ENCODE measurements around the gene IER5L. TPM values are rescaled to one million over a fixed set of nuclear protein-coding genes. Genes with fewer than 3 reads are reported as not detected.
"Not testable (repeated sequence)": the region's sequence is repeated elsewhere in the genome, so short reads cannot be mapped to it uniquely, and the experiment has no call there.

Gene IER5L
- total RNA-seq, 1 donor from 2014 or later, result 36.0 TPM

GRCh38 chr9:129135476-129135875 is 42.6 kb downstream of the IER5L start:
- Mint-ChIP-seq H3K36me3 (ENCODE audit: unreplicated experiment) (peaks cover 4% of the 10 kb centered on the region), H3K27me3 (ENCODE audit: unreplicated experiment) (peaks cover 10% of the 10 kb centered on the region), H3K4me1 (ENCODE audit: low read depth, unreplicated experiment) (peaks cover 34% of the 10 kb centered on the region), H3K9me3 (ENCODE audit: unreplicated experiment) (peaks cover 10% of the 10 kb centered on the region), H3K27ac (ENCODE audit: unreplicated experiment) (no peak overlapping the region), H3K4me3 (ENCODE audit: unreplicated experiment) (no peak overlapping the region)
- no peak for DNase-seq
- TF ChIP-seq CTCF (IDR thresholded peaks at IDR 0.05; ENCODE audit: partially characterized antibody, unreplicated experiment), result no peak

DNA sequence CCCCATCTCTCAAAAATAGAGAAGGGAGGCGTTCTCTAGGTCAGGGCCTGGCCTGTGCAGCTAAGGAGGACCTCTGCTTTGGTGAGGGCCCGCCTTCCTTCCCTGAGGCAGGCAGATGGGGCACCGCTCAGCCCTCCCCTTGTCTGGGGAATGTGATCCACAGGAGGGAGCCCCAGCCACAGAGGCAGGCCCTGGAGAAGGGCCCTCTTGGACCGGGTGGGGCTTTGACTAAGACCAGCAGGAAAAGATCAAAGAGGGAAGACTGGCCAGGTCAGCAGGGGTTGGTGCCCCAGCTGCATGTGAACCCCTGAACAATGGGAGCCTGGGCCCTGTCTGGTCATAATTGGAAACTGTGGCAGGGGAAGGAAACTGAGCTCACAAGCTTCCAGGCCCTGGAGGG is 45.0 kb downstream of the IER5L start:
- peaks cover 19% of the 10 kb centered on the region for H3K4me1 Mint-ChIP-seq (ENCODE audit: low read depth, unreplicated experiment)
- H3K27ac Mint-ChIP-seq (ENCODE audit: unreplicated experiment), result no peak overlapping the region
- peaks cover 4% of the 10 kb centered on the region for H3K9me3 Mint-ChIP-seq (ENCODE audit: unreplicated experiment)
- DNase-seq, result no peak
- no peak overlapping the region for H3K4me3 Mint-ChIP-seq (ENCODE audit: unreplicated experiment)
- TF ChIP-seq CTCF (IDR thresholded peaks at IDR 0.05; ENCODE audit: partially characterized antibody, unreplicated experiment), result no peak
- peaks cover 2% of the 10 kb centered on the region for H3K27me3 Mint-ChIP-seq (ENCODE audit: unreplicated experiment)
- H3K36me3 Mint-ChIP-seq (ENCODE audit: unreplicated experiment), result peaks cover 4% of the 10 kb centered on the region

DNA sequence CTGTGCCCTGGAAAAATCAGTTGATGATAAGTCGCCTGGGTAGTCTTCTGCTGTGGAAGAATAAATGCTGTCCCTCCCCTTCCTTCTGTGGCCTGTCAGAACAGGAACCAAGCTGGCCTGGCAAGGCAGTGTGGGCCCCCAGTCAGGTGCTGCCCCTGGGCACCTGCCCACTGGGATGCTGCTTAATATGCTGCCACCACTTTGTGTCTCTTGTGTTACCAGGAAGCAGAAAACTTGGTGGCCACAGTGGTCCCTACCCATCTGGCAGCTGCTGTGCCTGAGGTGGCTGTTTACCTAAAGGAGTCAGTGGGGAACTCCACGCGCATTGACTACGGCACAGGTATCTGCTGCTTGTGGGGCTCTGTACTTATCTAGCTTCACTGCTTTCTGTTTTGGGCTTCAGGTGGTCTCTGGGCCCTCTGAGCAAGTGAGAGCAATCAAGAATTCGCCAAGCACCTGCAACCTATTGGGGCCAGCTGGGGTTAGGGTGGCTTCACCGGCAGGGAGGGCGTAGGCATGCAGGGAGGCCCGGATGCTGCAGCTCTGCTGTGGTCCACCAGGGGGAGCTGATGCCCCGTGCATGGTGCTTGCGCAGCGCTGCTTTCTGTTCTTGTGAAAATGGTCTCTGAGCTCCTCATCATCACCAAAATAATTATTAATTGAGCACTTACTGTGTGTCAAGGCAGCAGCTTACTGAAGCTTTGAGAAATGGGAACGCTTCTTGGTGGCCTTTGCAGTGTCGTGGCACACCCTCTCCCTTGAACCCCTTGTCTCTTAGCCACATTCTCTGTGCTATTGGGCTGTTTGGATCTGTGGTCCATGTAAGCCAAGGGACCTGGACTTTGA is 46.5 kb downstream of the IER5L start:
- H3K36me3 Mint-ChIP-seq (ENCODE audit: unreplicated experiment), result peaks cover 4% of the 10 kb centered on the region
- peaks cover 2% of the 10 kb centered on the region for H3K27me3 Mint-ChIP-seq (ENCODE audit: unreplicated experiment)
- TF ChIP-seq CTCF (IDR thresholded peaks at IDR 0.05; ENCODE audit: partially characterized antibody, unreplicated experiment), result peak; percentile 94
- peak; percentile 91 for DNase-seq
- no peak overlapping the region for H3K4me3 Mint-ChIP-seq (ENCODE audit: unreplicated experiment)
- H3K4me1 Mint-ChIP-seq (ENCODE audit: low read depth, unreplicated experiment), result peaks cover 23% of the 10 kb centered on the region
- peaks cover 7% of the 10 kb centered on the region for H3K9me3 Mint-ChIP-seq (ENCODE audit: unreplicated experiment)
- no peak overlapping the region for H3K27ac Mint-ChIP-seq (ENCODE audit: unreplicated experiment)

DNA sequence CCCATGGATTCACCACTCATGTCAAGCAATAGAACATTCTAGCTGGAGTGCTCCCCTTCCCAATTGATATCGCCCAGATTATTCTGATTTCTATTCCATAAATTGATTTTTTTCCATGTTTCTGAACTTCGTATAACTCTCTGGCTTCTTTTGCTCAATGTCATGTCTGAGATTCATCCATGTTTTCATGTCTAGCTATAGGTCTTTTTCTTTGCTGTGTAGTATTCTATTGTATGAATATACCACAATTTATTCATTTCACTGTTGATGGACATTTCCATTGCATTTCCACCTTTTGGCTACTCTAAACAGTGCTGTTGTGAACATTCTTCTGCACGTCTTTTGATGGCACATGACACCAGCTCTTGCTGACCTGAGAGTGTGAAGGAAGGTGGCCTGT is 47.3 kb downstream of the IER5L start:
- no peak overlapping the region for H3K4me3 Mint-ChIP-seq (ENCODE audit: unreplicated experiment)

DNA sequence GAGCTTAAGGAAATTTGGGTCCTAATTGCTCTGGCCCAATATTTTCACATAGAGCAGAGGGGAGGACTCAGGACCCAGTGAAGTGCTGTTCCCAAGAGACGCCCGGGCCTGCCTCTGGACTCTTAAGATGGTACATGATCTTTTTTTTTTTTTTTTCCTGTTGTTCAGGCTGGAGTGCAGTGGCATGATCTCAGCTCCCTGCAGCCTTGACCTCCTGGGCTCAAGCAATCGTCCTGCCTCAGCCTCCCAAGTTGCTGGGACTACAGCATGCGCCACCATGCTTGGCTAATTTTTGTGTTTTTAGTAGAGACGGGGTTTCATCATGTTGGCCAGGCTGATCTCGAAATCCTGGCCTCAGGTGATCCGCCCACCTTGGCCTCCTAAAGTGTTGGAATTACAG is 47.8 kb downstream of the IER5L start:
- H3K36me3 Mint-ChIP-seq (ENCODE audit: unreplicated experiment), result not testable (repeated sequence)

More for the DNA sequence above, 47.3 kb downstream of the IER5L start:
- no peak overlapping the region for H3K27ac Mint-ChIP-seq (ENCODE audit: unreplicated experiment)
- H3K4me1 Mint-ChIP-seq (ENCODE audit: low read depth, unreplicated experiment), result peaks cover 27% of the 10 kb centered on the region
- no peak for DNase-seq
- peaks cover 4% of the 10 kb centered on the region for H3K36me3 Mint-ChIP-seq (ENCODE audit: unreplicated experiment)
- peaks cover 7% of the 10 kb centered on the region for H3K9me3 Mint-ChIP-seq (ENCODE audit: unreplicated experiment)
- TF ChIP-seq CTCF (IDR thresholded peaks at IDR 0.05; ENCODE audit: partially characterized antibody, unreplicated experiment), result no peak
- peaks cover 4% of the 10 kb centered on the region for H3K27me3 Mint-ChIP-seq (ENCODE audit: unreplicated experiment)

More for the DNA sequence above, 47.8 kb downstream of the IER5L start:
- H3K4me1 Mint-ChIP-seq (ENCODE audit: low read depth, unreplicated experiment), result peaks cover 27% of the 10 kb centered on the region
- H3K9me3 Mint-ChIP-seq (ENCODE audit: unreplicated experiment); H3K4me3 Mint-ChIP-seq (ENCODE audit: unreplicated experiment); DNase-seq; H3K27me3 Mint-ChIP-seq (ENCODE audit: unreplicated experiment); H3K27ac Mint-ChIP-seq (ENCODE audit: unreplicated experiment): not testable (repeated sequence)
